GM06990 (cell line): ENCODE results near the gene LRRC45.

ENCODE experiments used
- DNase-seq: peaks from one replicate; pipeline ENCODE4 v3.0.0-alpha.2; 2011; ENCODE audit not compliant: insufficient read length; ENCODE audit errors: extremely low read depth
- H3K27me3 ChIP-seq: replicated peaks from 2 replicates; pipeline ENCODE4 v1.6.0; 2011; ENCODE audit warnings: low read length; ENCODE audit not compliant: control insufficient read depth, insufficient read depth
- H3K36me3 ChIP-seq: 2 replicates; pipeline ENCODE4 v1.5.1; 2011; ENCODE audit warnings: low read length; ENCODE audit not compliant: control insufficient read depth, insufficient read depth
- H3K4me3 ChIP-seq: replicated peaks from 2 replicates; pipeline ENCODE4 v1.5.1; 2011; ENCODE audit warnings: low read depth, mild to moderate bottlenecking, control low read depth, low read length
- TF ChIP-seq, protein P1 (sequence below): IDR thresholded peaks from 2 replicates; pipeline ENCODE4 v1.5.1; 2011; ENCODE audit warnings: low read length, control low read depth, mild to moderate bottlenecking, inconsistent platforms; ENCODE audit not compliant: insufficient read depth, poor library complexity, severe bottlenecking

LRRC45 gene

DNA sequence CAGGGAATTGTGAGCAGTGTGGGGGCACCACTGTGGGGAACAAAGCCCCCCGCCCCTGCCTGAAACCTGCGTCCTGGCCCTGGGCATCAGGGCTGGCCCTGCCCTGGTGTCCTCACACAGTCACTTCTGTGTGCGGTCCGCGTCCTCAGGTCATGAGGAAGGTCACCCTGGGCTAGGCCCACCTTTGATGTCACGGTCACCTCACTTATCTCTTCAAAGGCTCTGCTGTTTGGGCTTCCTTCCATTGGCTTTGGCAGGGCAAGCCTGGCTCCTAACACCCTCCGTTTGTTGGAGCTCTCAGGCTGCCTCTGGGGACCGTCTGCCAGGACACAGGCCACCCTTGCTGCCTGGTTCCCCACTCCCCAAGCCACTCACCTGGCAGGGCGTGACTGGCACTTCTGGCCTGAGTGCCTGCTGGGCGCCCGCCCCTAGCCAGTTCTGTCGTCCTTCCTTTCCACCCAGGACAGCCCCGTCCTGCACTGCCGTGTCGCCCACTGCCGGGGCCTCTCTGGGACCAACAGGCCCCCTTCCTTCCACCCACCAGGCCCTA, 9.3 kb upstream of the LRRC45 start:
- TF ChIP-seq, protein P1, sequence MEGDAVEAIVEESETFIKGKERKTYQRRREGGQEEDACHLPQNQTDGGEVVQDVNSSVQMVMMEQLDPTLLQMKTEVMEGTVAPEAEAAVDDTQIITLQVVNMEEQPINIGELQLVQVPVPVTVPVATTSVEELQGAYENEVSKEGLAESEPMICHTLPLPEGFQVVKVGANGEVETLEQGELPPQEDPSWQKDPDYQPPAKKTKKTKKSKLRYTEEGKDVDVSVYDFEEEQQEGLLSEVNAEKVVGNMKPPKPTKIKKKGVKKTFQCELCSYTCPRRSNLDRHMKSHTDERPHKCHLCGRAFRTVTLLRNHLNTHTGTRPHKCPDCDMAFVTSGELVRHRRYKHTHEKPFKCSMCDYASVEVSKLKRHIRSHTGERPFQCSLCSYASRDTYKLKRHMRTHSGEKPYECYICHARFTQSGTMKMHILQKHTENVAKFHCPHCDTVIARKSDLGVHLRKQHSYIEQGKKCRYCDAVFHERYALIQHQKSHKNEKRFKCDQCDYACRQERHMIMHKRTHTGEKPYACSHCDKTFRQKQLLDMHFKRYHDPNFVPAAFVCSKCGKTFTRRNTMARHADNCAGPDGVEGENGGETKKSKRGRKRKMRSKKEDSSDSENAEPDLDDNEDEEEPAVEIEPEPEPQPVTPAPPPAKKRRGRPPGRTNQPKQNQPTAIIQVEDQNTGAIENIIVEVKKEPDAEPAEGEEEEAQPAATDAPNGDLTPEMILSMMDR = no peak
- no peak for DNase-seq
- H3K4me3 ChIP-seq = no peak overlapping the region
- no peaks in the 10 kb centered on the region for H3K27me3 ChIP-seq
- H3K36me3 ChIP-seq = peaks cover 2% of the 10 kb centered on the region

DNA sequence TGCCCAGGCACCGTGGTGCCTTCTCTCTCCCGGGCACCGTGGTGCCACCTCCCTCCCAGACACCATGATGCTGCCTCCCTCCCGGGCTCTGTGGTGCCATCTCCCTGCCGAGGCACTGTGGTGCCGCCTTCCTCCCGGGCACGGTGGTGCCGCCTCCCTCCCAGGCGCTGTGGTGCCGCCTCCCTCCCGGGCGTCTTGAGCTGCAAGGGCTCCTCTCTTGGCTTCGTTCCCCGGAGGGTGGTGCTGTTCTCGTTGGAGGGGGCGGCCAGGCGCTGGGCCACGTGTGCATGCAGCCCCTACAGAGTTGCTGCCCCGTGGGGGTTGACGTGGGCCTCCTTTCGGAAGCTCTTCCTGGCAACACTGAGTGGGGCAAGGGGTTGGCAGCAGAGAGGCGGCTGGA, 8.7 kb upstream of the LRRC45 start:
- TF ChIP-seq, protein P1 = no peak
- DNase-seq = no peak
- no peaks in the 10 kb centered on the region for H3K27me3 ChIP-seq
- H3K36me3 ChIP-seq = no peaks in the 10 kb centered on the region; the same call in none of the 2 replicates
- H3K4me3 ChIP-seq = no peak overlapping the region

DNA sequence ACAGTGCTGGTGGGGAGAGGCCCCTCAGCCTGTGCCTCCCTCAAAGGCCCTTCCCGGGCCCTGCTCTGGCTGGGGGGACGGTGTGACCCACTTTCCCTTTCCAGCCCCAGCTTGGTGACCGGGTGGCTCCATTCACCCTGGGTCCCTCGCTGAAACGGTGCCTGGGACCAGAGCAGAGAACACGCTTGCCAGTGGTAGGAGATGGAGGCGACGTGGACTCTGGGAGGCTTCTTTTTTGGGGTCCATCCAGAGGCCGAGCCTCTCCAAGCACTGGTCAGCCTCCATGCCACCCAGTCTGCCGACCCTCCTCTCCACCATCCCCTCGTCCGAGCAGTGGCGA, 8.2 kb upstream of the LRRC45 start:
- Histone ChIP-seq H3K27me3 (no peaks in the 10 kb centered on the region), H3K4me3 (no peak overlapping the region), H3K36me3 (no peaks in the 10 kb centered on the region; the same call in none of the 2 replicates)
- DNase-seq = no peak
- TF ChIP-seq, protein P1 = no peak

DNA sequence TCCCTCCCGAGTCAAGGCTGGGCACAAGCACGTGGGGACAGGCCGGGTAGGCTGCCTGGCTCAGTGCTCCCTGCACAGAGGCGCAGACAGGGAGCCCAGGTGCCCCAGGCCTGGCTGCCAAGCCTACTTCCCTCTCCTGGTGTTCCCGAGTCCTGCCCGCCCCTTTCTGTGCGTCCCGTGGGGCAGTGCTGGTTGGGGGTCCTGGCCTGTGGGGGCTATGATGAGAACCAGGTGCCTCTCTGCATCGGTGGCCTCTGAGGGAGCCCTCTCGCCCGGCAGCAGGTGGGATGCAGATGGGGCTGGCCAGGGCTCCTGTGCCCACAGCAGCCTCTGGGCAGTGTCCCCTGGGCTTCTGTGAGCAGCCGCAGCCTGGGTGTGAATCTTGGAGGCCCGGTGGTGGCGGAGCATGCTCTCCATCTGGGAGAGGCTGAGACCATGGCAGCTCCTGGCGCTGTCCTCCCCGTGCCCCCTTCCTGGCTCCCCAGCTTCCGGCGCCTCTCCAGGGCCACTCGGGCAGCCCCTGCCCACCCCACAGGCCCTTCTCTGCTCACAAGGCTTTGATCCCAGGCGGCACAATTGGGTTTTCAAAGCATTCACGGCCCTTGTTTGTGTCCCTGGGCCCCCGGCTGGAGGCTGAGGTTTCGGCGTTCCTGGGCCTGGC, 7.7 kb upstream of the LRRC45 start:
- DNase-seq = no peak
- H3K36me3 ChIP-seq = no peaks in the 10 kb centered on the region; the same call in none of the 2 replicates
- TF ChIP-seq, protein P1 = no peak
- H3K4me3 ChIP-seq = no peak overlapping the region
- no peaks in the 10 kb centered on the region for H3K27me3 ChIP-seq

DNA sequence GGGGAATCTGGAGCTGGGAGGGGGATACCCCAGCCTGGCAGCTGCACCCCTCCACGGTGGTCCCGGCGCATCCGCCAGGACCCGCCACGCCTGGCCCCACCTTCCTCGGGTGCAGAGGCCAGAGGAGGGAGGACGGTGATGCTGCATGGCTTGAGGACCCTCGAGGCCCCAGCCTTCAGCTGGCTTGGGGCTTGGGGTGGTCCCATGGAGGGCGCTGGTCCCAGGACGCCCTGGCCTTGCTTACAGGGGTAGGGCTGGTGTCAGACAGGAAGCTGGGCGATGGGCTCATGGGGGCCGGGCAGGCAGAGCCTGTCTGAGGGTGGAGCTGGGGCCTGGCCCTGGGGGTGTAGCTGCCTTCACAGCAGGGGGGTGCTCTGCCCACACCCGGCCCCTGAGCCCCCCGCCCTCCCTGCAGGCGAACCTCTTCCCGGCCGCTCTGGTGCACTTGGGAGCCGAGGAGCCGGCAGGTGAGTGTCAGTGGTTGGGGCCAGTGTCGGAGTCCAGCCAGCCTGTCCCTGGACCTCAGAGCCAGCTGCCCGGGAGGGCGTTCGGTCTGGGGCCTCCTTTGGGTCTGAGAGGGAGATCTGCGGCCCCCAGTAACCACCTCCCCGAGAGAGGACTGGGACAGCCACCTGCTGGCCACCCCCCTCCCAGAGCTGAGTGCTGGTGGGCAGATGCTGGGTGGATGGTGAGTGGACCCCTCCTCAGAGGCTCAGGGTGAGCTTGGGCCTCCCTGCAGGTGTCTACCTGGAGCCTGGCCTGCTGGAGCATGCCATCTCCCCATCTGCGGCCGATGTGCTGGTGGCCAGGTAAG, 6.8 kb upstream of the LRRC45 start:
- DNase-seq = no peak
- TF ChIP-seq, protein P1 = no peak
- Histone ChIP-seq H3K27me3 (no peaks in the 10 kb centered on the region), H3K4me3 (no peak overlapping the region), H3K36me3 (no peaks in the 10 kb centered on the region; the same call in none of the 2 replicates)
